ENCODE data around the gene MRPL16. TPM values are rescaled to one million over a fixed set of nuclear protein-coding genes. Genes with fewer than 3 reads are reported as not detected.
A peak's percentile ranks its signal among the peaks of the same experiment; 100 is the strongest.

The MRPL16 gene
- total RNA-seq, 4 donors from 2014 or later = 25.9 to 80.9 (median 46.0) TPM

GRCh38 chr11:59778122-59778521 lies 32.5 kb downstream of the MRPL16 start:
- Histone ChIP-seq H3K9me3 (no peaks in the 10 kb centered on the region), H3K27me3 (no peaks in the 10 kb centered on the region), H3K4me1 (peaks cover 0 to 35% (median 3%) of the 10 kb centered on the region in 4 donors), H3K4me3 (no peak overlapping the region), H3K27ac (peak overlapping the region in 3 of 4 donors; percentile 23 to 76 (median 54)), H3K36me3 (peaks cover 0 to 13% (median 0%) of the 10 kb centered on the region in 3 donors)
- TF ChIP-seq POLR2A (IDR thresholded peaks at IDR 0.05) = no peak
- no peak for TF ChIP-seq CTCF (IDR thresholded peaks at IDR 0.05)
- DNase-seq = peak in 2 of 3 donors; percentile 59 to 76

GRCh38 chr11:59777104-59777503 lies 33.5 kb downstream of the MRPL16 start:
- H3K27ac ChIP-seq = peak overlapping the region in 2 of 4 donors; percentile 7 to 76
- no peaks in the 10 kb centered on the region for H3K27me3 ChIP-seq
- no peaks in the 10 kb centered on the region for H3K9me3 ChIP-seq
- TF ChIP-seq CTCF (IDR thresholded peaks at IDR 0.05) (no peak), POLR2A (IDR thresholded peaks at IDR 0.05) (no peak)
- peaks cover 0 to 13% (median 0%) of the 10 kb centered on the region in 3 donors for H3K36me3 ChIP-seq
- peaks cover 0 to 35% (median 3%) of the 10 kb centered on the region in 4 donors for H3K4me1 ChIP-seq
- no peak for DNase-seq
- H3K4me3 ChIP-seq = no peak overlapping the region

- TF ChIP-seq POLR2A (IDR thresholded peaks at IDR 0.05) = no peak
- peak in 1 of 6 experiments; percentile 6 for TF ChIP-seq CTCF (IDR thresholded peaks at IDR 0.05)
- H3K4me1 ChIP-seq = peaks cover 0 to 35% (median 3%) of the 10 kb centered on the region in 4 donors
- H3K9me3 ChIP-seq = no peaks in the 10 kb centered on the region
- no peak overlapping the region for H3K4me3 ChIP-seq
- H3K27ac ChIP-seq = peak overlapping the region in 2 of 4 donors; percentile 7 to 76
- DNase-seq = peak in 1 of 3 donors; percentile 52
- H3K27me3 ChIP-seq = no peaks in the 10 kb centered on the region
- peaks cover 0 to 13% (median 0%) of the 10 kb centered on the region in 3 donors for H3K36me3 ChIP-seq
These were observed 34.1 kb downstream of the MRPL16 start for GRCh38 chr11:59776210-59777066.

- Histone ChIP-seq H3K36me3 (peaks cover 0 to 5% (median 0%) of the 10 kb centered on the region in 3 donors), H3K4me3 (no peak overlapping the region), H3K9me3 (no peaks in the 10 kb centered on the region), H3K4me1 (peaks cover 0 to 30% (median 3%) of the 10 kb centered on the region in 4 donors), H3K27me3 (no peaks in the 10 kb centered on the region), H3K27ac (peak overlapping the region in 1 of 4 donors; percentile 34)
- DNase-seq = no peak
- TF ChIP-seq POLR2A (IDR thresholded peaks at IDR 0.05) = no peak
- no peak for TF ChIP-seq CTCF (IDR thresholded peaks at IDR 0.05)
These were observed 37.5 kb downstream of the MRPL16 start for GRCh38 chr11:59773083-59773440.

GRCh38 chr11:59771605-59772004 lies 39.0 kb downstream of the MRPL16 start:
- Histone ChIP-seq H3K27ac (peak overlapping the region in 2 of 4 donors; percentile 7 to 55), H3K4me1 (peaks cover 0 to 31% (median 0%) of the 10 kb centered on the region in 4 donors), H3K4me3 (no peak overlapping the region)

More at GRCh38 chr11:59771605-59772004, 39.0 kb downstream of the MRPL16 start:
- TF ChIP-seq CTCF (IDR thresholded peaks at IDR 0.05) (no peak), POLR2A (IDR thresholded peaks at IDR 0.05) (no peak)
- no peak for DNase-seq
- no peaks in the 10 kb centered on the region for H3K9me3 ChIP-seq
- H3K27me3 ChIP-seq = no peaks in the 10 kb centered on the region
- peaks cover 0 to 5% (median 0%) of the 10 kb centered on the region in 3 donors for H3K36me3 ChIP-seq
